Stomach smooth muscle (tissue), 2 donors: ENCODE results near the gene RBP2.

Experiments
- H3K27ac ChIP-seq: one replicate; pipeline ENCODE4 v1.7.0; 2013; ENCODE audit warnings: mild to moderate bottlenecking, low read length, inconsistent platforms
- H3K27me3 ChIP-seq, 2 donors: one replicate each; pipeline ENCODE4 v1.7.0; 2013; ENCODE audit warnings: low read length in 2 of 2; ENCODE audit not compliant: insufficient read depth in 2 of 2, control insufficient read depth in 1 of 2
- H3K36me3 ChIP-seq, 2 donors: one replicate each; pipeline ENCODE4 v1.7.0; 2013; ENCODE audit warnings: low read length in 2 of 2; ENCODE audit not compliant: control insufficient read depth in 2 of 2, insufficient read depth in 2 of 2
- H3K4me1 ChIP-seq: one replicate; pipeline ENCODE4 v1.7.0; 2013; ENCODE audit warnings: low read length; ENCODE audit not compliant: control insufficient read depth, insufficient read depth
- H3K4me3 ChIP-seq, 2 donors: one replicate each; pipeline ENCODE4 v1.7.0; 2013; ENCODE audit warnings: low read length in 2 of 2
- H3K9ac ChIP-seq, 2 donors: one replicate each; pipeline ENCODE4 v1.7.0; 2013; ENCODE audit warnings: low read length in 2 of 2, mild to moderate bottlenecking in 1 of 2
- H3K9me3 ChIP-seq, 2 donors: one replicate each; pipeline ENCODE4 v1.7.0; 2013; ENCODE audit warnings: low read length in 2 of 2; ENCODE audit not compliant: control insufficient read depth in 2 of 2
- donor health status: healthy.
- donor health status: Pancreatic carcinoma.

The RBP2 gene

GRCh38 chr3:139460529-139460928 lies 15.8 kb downstream of the RBP2 start:
- Histone ChIP-seq H3K4me3 (no peak overlapping the region), H3K4me1 (no peaks in the 10 kb centered on the region), H3K27me3 (no peaks in the 10 kb centered on the region), H3K9ac (no peak overlapping the region), H3K36me3 (no peaks in the 10 kb centered on the region), H3K9me3 (no peaks in the 10 kb centered on the region), H3K27ac (no peak overlapping the region)

GRCh38 chr3:139460076-139460475 lies 16.2 kb downstream of the RBP2 start:
- H3K4me1 ChIP-seq, result no peaks in the 10 kb centered on the region
- no peak overlapping the region for H3K4me3 ChIP-seq
- no peaks in the 10 kb centered on the region for H3K36me3 ChIP-seq
- H3K9me3 ChIP-seq, result no peaks in the 10 kb centered on the region
- no peaks in the 10 kb centered on the region for H3K27me3 ChIP-seq
- no peak overlapping the region for H3K27ac ChIP-seq
- H3K9ac ChIP-seq, result no peak overlapping the region

- H3K4me1 ChIP-seq, result no peaks in the 10 kb centered on the region
- H3K27ac ChIP-seq, result no peak overlapping the region
- H3K9ac ChIP-seq, result no peak overlapping the region
- no peaks in the 10 kb centered on the region for H3K27me3 ChIP-seq
- no peaks in the 10 kb centered on the region for H3K36me3 ChIP-seq
- H3K4me3 ChIP-seq, result no peak overlapping the region
- H3K9me3 ChIP-seq, result no peaks in the 10 kb centered on the region
Observed at GRCh38 chr3:139458348-139458747, 18.0 kb downstream of the RBP2 start.

DNA sequence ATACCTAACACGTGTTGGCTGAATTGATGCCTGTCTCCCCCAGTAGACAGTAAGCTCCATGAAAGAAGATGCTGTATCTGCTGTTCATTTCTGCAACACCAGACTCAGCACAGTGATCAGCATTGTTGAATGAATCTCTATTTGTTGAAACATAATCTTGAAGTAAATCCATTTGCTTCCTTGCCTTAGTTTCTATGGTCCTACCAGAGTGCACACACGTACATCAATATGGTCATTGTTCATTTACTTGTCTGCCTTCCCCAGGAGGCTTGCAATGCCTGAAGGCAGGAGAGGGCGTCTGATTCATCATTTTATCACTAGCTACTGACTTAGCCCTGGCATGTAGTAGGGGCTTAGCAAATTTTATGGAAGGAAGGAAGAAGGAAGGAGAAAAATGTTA lies 19.2 kb downstream of the RBP2 start:
- Histone ChIP-seq H3K4me3 (no peak overlapping the region), H3K9ac (no peak overlapping the region), H3K27ac (no peak overlapping the region), H3K4me1 (no peaks in the 10 kb centered on the region), H3K27me3 (no peaks in the 10 kb centered on the region), H3K36me3 (peaks cover 0 to 2% of the 10 kb centered on the region in 2 donors), H3K9me3 (no peaks in the 10 kb centered on the region)

DNA sequence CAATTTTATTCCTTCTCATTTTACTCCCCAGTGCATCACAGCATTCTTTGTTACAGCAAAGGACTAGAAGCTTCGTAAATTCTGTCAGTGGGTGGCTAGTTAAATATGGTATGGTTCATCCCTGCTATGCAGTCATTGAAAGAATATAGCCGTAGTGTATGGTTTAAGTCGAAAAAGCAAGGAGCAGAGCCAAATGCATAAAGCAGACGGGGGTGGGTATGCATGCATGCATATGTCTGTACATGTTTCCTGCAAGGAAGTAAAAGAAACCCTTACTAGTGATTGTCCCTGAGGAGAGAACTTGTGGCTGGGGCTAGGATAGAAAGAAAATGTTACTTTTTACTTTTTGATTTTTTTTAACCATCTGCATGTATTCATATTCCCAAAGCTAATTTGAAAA lies 19.9 kb downstream of the RBP2 start:
- peaks cover 0 to 4% of the 10 kb centered on the region in 2 donors for H3K36me3 ChIP-seq
- no peak overlapping the region for H3K27ac ChIP-seq
- no peak overlapping the region for H3K4me3 ChIP-seq
- no peaks in the 10 kb centered on the region for H3K4me1 ChIP-seq
- H3K27me3 ChIP-seq, result no peaks in the 10 kb centered on the region
- H3K9me3 ChIP-seq, result no peaks in the 10 kb centered on the region
- H3K9ac ChIP-seq, result no peak overlapping the region

DNA sequence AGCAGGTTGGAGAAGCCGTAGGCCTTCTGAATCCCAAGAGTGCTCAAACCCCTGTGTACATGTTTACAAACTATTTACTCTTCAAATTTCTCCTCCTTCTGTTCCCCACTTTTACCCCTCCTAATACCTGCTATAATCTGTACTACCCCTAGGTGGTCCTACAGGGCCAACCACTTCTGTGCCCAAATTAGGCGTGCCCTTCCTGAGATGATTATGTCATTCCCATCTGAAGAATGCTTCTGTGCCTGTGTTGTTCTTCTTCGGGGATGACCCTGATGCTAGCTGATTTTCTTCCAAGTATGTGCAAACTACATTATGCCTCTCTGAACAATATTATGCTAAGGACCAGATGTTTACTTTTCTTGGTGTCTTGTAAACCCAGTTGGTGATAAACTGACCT lies 20.5 kb downstream of the RBP2 start:
- Histone ChIP-seq H3K27ac (no peak overlapping the region), H3K36me3 (peaks cover 0 to 4% of the 10 kb centered on the region in 2 donors), H3K27me3 (no peaks in the 10 kb centered on the region), H3K9me3 (no peaks in the 10 kb centered on the region), H3K4me1 (no peaks in the 10 kb centered on the region), H3K9ac (no peak overlapping the region), H3K4me3 (no peak overlapping the region)

- Histone ChIP-seq H3K9me3 (no peaks in the 10 kb centered on the region), H3K27me3 (no peaks in the 10 kb centered on the region), H3K36me3 (peaks cover 0 to 4% of the 10 kb centered on the region in 2 donors), H3K4me1 (no peaks in the 10 kb centered on the region), H3K27ac (no peak overlapping the region), H3K9ac (no peak overlapping the region), H3K4me3 (no peak overlapping the region)
Observed at GRCh38 chr3:139455206-139455605, 21.1 kb downstream of the RBP2 start.

DNA sequence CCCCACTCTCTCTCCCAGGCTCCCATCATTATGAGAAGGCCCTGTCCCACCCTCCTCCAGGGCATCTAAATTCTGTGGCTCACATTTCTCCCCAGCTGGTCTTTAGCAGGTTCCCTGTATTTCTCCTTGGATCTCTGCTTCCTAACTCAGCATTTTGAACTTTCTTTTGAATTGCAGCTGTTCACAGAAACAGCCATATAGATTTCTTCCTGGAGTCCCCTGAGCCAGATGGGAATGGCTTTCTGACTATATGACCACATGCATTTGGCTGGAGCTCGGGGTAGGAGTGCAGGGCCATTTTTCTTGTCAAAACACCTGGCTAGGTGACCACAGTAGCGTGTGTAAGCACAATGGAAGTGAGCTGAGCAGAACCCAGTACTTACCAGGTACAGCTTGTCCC lies 22.0 kb downstream of the RBP2 start:
- H3K36me3 ChIP-seq, result peaks cover 0 to 4% of the 10 kb centered on the region in 2 donors
- H3K27ac ChIP-seq, result no peak overlapping the region
- H3K9me3 ChIP-seq, result no peaks in the 10 kb centered on the region
- H3K27me3 ChIP-seq, result no peaks in the 10 kb centered on the region
- H3K9ac ChIP-seq, result no peak overlapping the region
- no peaks in the 10 kb centered on the region for H3K4me1 ChIP-seq
- H3K4me3 ChIP-seq, result no peak overlapping the region

DNA sequence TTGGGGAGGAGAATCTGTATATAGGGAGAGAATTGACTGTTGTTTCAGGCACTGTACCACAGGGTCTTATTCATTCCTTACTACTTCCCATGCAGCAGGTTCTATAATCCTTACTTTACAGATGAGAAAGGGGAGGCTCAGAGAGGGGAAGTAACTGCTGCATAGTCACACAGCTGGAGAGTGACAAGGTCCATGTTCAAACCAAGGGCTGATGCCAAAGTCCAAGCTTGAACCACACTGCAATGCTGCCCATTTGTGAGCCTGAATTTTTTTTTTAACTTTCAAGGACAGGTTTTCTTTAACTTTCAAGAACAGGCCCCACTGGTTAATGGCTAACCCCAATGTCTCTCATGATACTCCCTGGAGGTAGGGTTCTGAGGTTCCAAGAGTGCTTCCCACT lies 26.2 kb downstream of the RBP2 start:
- Histone ChIP-seq H3K4me3 (no peak overlapping the region), H3K27ac (no peak overlapping the region), H3K36me3 (peaks cover 0 to 4% of the 10 kb centered on the region in 2 donors), H3K4me1 (no peaks in the 10 kb centered on the region), H3K27me3 (no peaks in the 10 kb centered on the region), H3K9me3 (no peaks in the 10 kb centered on the region), H3K9ac (no peak overlapping the region)

- no peak overlapping the region for H3K27ac ChIP-seq
- no peak overlapping the region for H3K9ac ChIP-seq
- no peaks in the 10 kb centered on the region for H3K9me3 ChIP-seq
- peaks cover 0 to 4% of the 10 kb centered on the region in 2 donors for H3K36me3 ChIP-seq
- H3K4me1 ChIP-seq, result no peaks in the 10 kb centered on the region
- H3K27me3 ChIP-seq, result no peaks in the 10 kb centered on the region
- no peak overlapping the region for H3K4me3 ChIP-seq
Observed at GRCh38 chr3:139449566-139449965, 26.8 kb downstream of the RBP2 start.

DNA sequence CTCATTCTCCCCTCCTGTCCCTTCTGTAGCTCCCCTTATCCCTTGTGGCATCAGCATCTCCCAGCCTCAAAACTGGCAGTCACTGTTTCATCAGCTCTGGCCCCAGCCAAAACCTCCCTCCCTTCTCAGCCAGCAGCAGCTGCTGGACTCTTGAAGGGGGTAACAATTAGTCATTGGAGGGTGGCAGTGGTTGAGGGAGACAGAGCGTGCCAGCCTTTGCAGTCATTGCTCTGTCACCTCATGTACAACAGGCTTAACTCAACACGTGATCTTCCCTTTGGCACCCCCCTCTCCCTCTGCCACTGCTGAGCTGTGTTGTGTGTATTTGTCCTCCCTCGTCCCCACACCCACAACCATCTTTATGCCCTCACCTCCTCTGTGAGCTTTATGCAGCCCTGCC lies 28.2 kb downstream of the RBP2 start:
- H3K4me1 ChIP-seq, result no peaks in the 10 kb centered on the region
- H3K4me3 ChIP-seq, result no peak overlapping the region
- no peaks in the 10 kb centered on the region for H3K9me3 ChIP-seq
- H3K9ac ChIP-seq, result no peak overlapping the region
- H3K27me3 ChIP-seq, result no peaks in the 10 kb centered on the region
- H3K36me3 ChIP-seq, result peaks cover 0 to 6% of the 10 kb centered on the region in 2 donors
- H3K27ac ChIP-seq, result no peak overlapping the region
